Lower leg skin (tissue), 4 donors: ENCODE data around the gene PRAME. TPM values are rescaled to one million over a fixed set of nuclear protein-coding genes. Genes with fewer than 3 reads are reported as not detected.
"Not testable (repeated sequence)": the region's sequence is repeated elsewhere in the genome, so short reads cannot be mapped to it uniquely, and the experiment has no call there.

Experiments used
- DNase-seq, 2 donors: peaks; one replicate each; pipeline ENCODE4 v3.0.0-alpha.2; 2019; ENCODE audit warnings: low spot score in 2 of 2
- H3K4me3 ChIP-seq: fragments of 200-600 bp; sonication (generic); 2 replicates; pipeline ENCODE4 v1.5.1; 2017; ENCODE audit warnings: mild to moderate bottlenecking, low read depth; ENCODE audit not compliant: poor library complexity, severe bottlenecking
- CTCF ChIP-seq, 3 donors: fragments of 450-650 bp; IDR thresholded peaks; one replicate each; pipeline ENCODE4 v1.5.1; 2016; ENCODE audit warnings: antibody characterized with exemption in 3 of 3, mild to moderate bottlenecking in 3 of 3, moderate library complexity in 2 of 3
- POLR2A ChIP-seq, 2 donors: fragments of 450-650 bp; IDR thresholded peaks; one replicate each; pipeline ENCODE4 v1.6.1; 2016 to 2017; ENCODE audit warnings: antibody characterized with exemption in 2 of 2, mild to moderate bottlenecking in 1 of 2, moderate library complexity in 1 of 2
- WGBS, 2 donors: methylation state at CpG; one replicate each; pipeline ENCODE4 v1.1.5; 2018; 5-methylcytosine and 5-hydroxymethylcytosine counted together
- intact Hi-C: fragments of 100-400 bp; cut with DNase I; formaldehyde crosslinking; loops from one replicate; pipeline ENCODE4 v1.15.0; 2023; ENCODE audit warnings: low total_unique reads
- total RNA-seq, 4 donors: library from RNA; depleted of rRNA; stranded (reverse); fragments of >200 nt; gene quantifications; one replicate each; pipeline ENCODE4 v1.1.0, GENCODE V29; 2016

PRAME gene
- total RNA-seq, 4 donors from 2014 or later: not detected

DNA sequence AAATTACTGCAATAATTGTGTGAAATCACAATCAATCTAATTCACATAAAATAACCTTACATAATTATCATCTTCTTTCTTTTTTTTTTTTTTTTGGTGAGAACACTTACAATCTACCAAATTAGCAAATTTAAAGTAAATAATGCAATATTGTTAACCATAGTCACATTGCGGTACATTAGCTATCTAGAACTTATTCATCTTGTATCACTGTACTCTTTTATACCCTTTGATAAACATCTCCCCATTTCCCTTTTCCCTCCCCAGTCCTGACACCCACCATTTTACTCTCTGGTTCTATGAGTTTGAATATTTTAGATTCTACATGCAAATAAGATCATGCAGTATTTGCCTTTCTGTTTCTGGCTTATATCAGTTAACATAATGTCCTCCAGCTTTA lies 24.0 kb upstream of the PRAME start:
- DNase-seq: no peak
- 91 to 95% methylated on average over 1 of the region's 1 CpG for WGBS, 2 donors
- intact Hi-C loops: no loop called here
- H3K4me3 ChIP-seq: no peak overlapping the region
- TF ChIP-seq CTCF (IDR thresholded peaks at IDR 0.05) (no peak), POLR2A (IDR thresholded peaks at IDR 0.05) (no peak)

GRCh38 chr22:22581524-22581923 lies 22.5 kb upstream of the PRAME start:
- DNase-seq, intact Hi-C loops, H3K4me3 ChIP-seq: not testable (repeated sequence)
- 65 to 73% methylated on average over 13 of the region's 13 CpGs for WGBS, 2 donors

- WGBS, 2 donors: 87 to 92% methylated on average over 7 of the region's 7 CpGs
- intact Hi-C loops: no loop called here
- no peak for TF ChIP-seq CTCF (IDR thresholded peaks at IDR 0.05)
- TF ChIP-seq POLR2A (IDR thresholded peaks at IDR 0.05): no peak
- no peak for DNase-seq
- H3K4me3 ChIP-seq: no peak overlapping the region
Measured at GRCh38 chr22:22579869-22580604, 21.0 kb upstream of the PRAME start.

DNA sequence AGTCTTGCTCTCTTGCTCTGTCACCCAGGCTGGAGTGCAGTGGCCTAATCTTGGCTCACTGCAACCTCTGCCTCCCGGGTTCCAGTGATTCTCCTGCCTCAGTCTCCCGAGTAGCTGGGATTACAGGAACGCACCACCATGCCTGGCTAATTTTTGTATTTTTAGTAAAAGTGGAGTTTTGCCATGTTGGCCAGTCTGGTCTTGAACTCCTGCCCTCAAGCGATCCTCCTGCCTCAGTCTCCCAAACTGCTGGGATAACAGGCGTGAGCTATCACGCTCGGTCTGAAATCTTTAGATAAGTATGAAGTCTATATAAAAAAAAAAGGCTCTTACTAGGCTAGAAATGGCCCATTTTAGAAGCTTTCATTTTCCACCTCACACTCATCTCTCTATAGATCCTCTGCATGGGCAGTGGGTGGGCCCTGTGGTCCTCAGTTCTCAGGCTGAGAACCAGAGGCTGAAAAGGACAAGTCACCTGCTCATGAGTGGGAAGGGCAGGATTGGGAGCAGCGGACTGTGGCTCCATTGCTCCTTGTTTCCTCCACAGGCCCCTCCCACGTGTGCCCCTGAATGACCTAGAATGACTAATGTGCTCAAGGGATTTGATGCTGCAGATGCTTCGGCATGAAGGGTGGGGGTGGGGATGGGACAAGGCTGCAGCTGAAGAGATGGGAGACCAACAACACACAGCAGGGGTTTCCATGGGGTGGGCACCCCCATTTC lies 19.8 kb upstream of the PRAME start:
- 78 to 80% methylated on average over 10 of the region's 10 CpGs for WGBS, 2 donors
- no peak overlapping the region for H3K4me3 ChIP-seq
- TF ChIP-seq POLR2A (IDR thresholded peaks at IDR 0.05) (no peak), CTCF (IDR thresholded peaks at IDR 0.05) (no peak)
- intact Hi-C loops: no loop called here
- DNase-seq: no peak

DNA sequence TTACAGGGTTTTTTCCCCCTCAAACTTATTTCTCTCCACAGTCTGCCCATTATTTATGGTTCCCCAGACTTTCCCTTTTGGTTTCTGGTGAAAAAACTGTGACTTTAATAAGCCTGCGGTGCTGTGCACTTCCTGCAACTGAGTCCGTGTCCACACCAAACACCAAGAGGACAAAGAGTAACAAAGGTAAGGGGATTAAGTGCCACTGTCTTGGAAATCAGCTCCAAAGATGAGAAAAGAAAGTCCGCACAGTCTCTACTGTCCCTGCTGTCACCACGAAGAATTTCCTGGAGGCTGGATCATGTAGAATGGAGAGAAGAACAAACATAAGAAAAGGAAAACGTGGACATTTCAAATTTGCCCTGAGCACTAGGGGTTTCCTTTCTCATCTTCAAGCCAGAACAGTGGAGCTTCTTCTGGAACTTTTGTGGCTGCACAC lies 17.9 kb upstream of the PRAME start:
- intact Hi-C loops: no loop called here
- WGBS, 2 donors: 77 to 80% methylated on average over 5 of the region's 5 CpGs

More for the DNA sequence above, 17.9 kb upstream of the PRAME start:
- no peak overlapping the region for H3K4me3 ChIP-seq
- DNase-seq: no peak
- TF ChIP-seq CTCF (IDR thresholded peaks at IDR 0.05): no peak
- TF ChIP-seq POLR2A (IDR thresholded peaks at IDR 0.05): no peak
